Measurements from ENCODE around the gene PALD1. TPM values are rescaled to one million over a fixed set of nuclear protein-coding genes. Genes with fewer than 3 reads are reported as not detected.

Gene PALD1
- polyA plus RNA-seq, 1 of the 3 experiments (the other 2 are of a cell fraction): 0.16 TPM

GRCh38 chr10:70588255-70588654 lies 109.7 kb downstream of the PALD1 start (continued):
- TF ChIP-seq IRF3 (IDR thresholded peaks at IDR 0.05; ENCODE audit: low read depth, low read length): no peak

- H3K36me3 ChIP-seq (replicated peaks in 1 of 2; ENCODE audit: control insufficient read depth in 1 of 2, insufficient read depth in 2 of 2, low read length in 1 of 2): no peaks in the 10 kb centered on the region
- no peak overlapping the region for H3K9ac ChIP-seq
- ChIA-PET CTCF (no interaction called here), POLR2A (no interaction called here)
- H3K79me2 ChIP-seq (ENCODE audit: insufficient read depth): no peaks in the 10 kb centered on the region
- H3K9me3 ChIP-seq: no peaks in the 10 kb centered on the region
- WGBS (ENCODE audit: low lambda C conversion rate): 75% methylated on average over 10 of the region's 10 CpGs
- H3K4me3 ChIP-seq (ENCODE audit: low read depth in 2 of 2, low read length in 1 of 2): no peak overlapping the region
- TF ChIP-seq GABPA (IDR thresholded peaks at IDR 0.05; ENCODE audit: low read depth): no peak
- no peak for TF ChIP-seq FOXM1 (IDR thresholded peaks at IDR 0.05; ENCODE audit: low read depth)
- TF ChIP-seq USF1 (IDR thresholded peaks at IDR 0.05; ENCODE audit: borderline replicate concordance, low read depth): no peak
- no peak for TF ChIP-seq MEF2A (IDR thresholded peaks at IDR 0.05; ENCODE audit: borderline replicate concordance, low read depth)
- TF ChIP-seq TCF12 (IDR thresholded peaks at IDR 0.05): no peak
- no peak for TF ChIP-seq IRF3 (IDR thresholded peaks at IDR 0.05; ENCODE audit: low read depth, low read length)
- TF ChIP-seq YY1 (IDR thresholded peaks at IDR 0.05; ENCODE audit: low read depth): no peak
- TF ChIP-seq RXRA (IDR thresholded peaks at IDR 0.05; ENCODE audit: borderline replicate concordance, low read depth): no peak
- no peak for TF ChIP-seq FOSL2 (IDR thresholded peaks at IDR 0.05; ENCODE audit: borderline replicate concordance, low read depth)
- no peak for TF ChIP-seq EP300 (IDR thresholded peaks at IDR 0.05; ENCODE audit: borderline replicate concordance in 1 of 2, low read depth in 1 of 2, low read length in 1 of 2)
- TF ChIP-seq TEAD4 (IDR thresholded peaks at IDR 0.05; ENCODE audit: borderline replicate concordance, insufficient read depth): no peak
- TF ChIP-seq FOXJ3 (CRISPR knock-in tag; IDR thresholded peaks at IDR 0.05): no peak
- TF ChIP-seq MAX (IDR thresholded peaks at IDR 0.05; ENCODE audit: low read depth): no peak
- TF ChIP-seq NRF1 (IDR thresholded peaks at IDR 0.05; ENCODE audit: low read depth, low read length): no peak
- no peak for TF ChIP-seq RAD21 (IDR thresholded peaks at IDR 0.05; ENCODE audit: low read length)
- no peak for TF ChIP-seq GATA2 (CRISPR knock-in tag; IDR thresholded peaks at IDR 0.05)
- no peak overlapping the region for H3K27ac ChIP-seq (ENCODE audit: low read depth in 2 of 2, low read length in 1 of 2)
- H3K27me3 ChIP-seq (ENCODE audit: insufficient read depth): peaks cover 22% of the 10 kb centered on the region
- no peak overlapping the region for H2AFZ ChIP-seq (ENCODE audit: low read depth)
- DNase-seq: no peak
- H3F3A ChIP-seq (replicated peaks; ENCODE audit: insufficient read depth): no peaks in the 10 kb centered on the region
- no peak overlapping the region for H3K4me2 ChIP-seq
- no peaks in the 10 kb centered on the region for H4K20me1 ChIP-seq (ENCODE audit: insufficient read depth)
- H3K4me1 ChIP-seq (ENCODE audit: control insufficient read depth in 1 of 2, insufficient read depth in 2 of 2, low read depth in 1 of 2, low read length in 1 of 2): peaks cover 0 to 33% of the 10 kb centered on the region in 2 experiments; a peak in 3 of 4 replicates
- H3K9me2 ChIP-seq: no peaks in the 10 kb centered on the region
Measured at GRCh38 chr10:70588859-70589570, 110.4 kb downstream of the PALD1 start.

Measured in SK-N-SH (cell line).